OCI-LY3 (cell line): ENCODE results near the gene ARL3.
"Not testable (repeated sequence)": the region's sequence is repeated elsewhere in the genome, so short reads cannot be mapped to it uniquely, and the experiment has no call there.

Source experiments
- H2AFZ ChIP-seq: fragments of 200-600, 300-600 bp; shearing (Covaris generic); 2 replicates; pipeline ENCODE4 v1.6.0; 2014; ENCODE audit warnings: antibody characterized with exemption, low read depth, low read length
- H3K27ac ChIP-seq: fragments of 200-600, 300-600 bp; sonication (generic); 2 replicates; pipeline ENCODE4 v1.5.1; 2014; ENCODE audit warnings: mild to moderate bottlenecking, low read length, moderate library complexity, mixed read lengths
- H3K27me3 ChIP-seq: fragments of 200-600, 300-600 bp; sonication (generic); 2 replicates; pipeline ENCODE4 v1.6.1; 2014; ENCODE audit warnings: low read depth, low read length, mixed read lengths
- H3K36me3 ChIP-seq: fragments of 200-600, 300-600 bp; sonication (generic); replicated peaks from 2 replicates; pipeline ENCODE3; 2014; ENCODE audit warnings: low read depth, low read length, mixed read lengths
- H3K4me1 ChIP-seq: fragments of 300-600, 200-600 bp; sonication (generic); 2 replicates; pipeline ENCODE4 v1.6.1; 2014; ENCODE audit warnings: low read length, mixed read lengths
- H3K4me2 ChIP-seq: fragments of 200-600, 300-600 bp; sonication (generic); 2 replicates; pipeline ENCODE4 v1.6.1; 2014; ENCODE audit warnings: low read length, mixed read lengths
- H3K4me3 ChIP-seq: fragments of 300-600, 200-600 bp; sonication (generic); 2 replicates; pipeline ENCODE4 v1.5.1; 2014; ENCODE audit warnings: antibody characterized with exemption, mild to moderate bottlenecking, low read length, moderate library complexity
- H3K79me2 ChIP-seq: fragments of 300-600, 200-600 bp; shearing (Covaris generic); 2 replicates; pipeline ENCODE4 v1.6.1; 2014; ENCODE audit warnings: mild to moderate bottlenecking, low read length, mixed read lengths
- H3K9ac ChIP-seq: fragments of 300-600, 200-600 bp; shearing (Covaris generic); 2 replicates; pipeline ENCODE4 v1.6.0; 2014; ENCODE audit warnings: mild to moderate bottlenecking, low read length, moderate library complexity
- H3K9me3 ChIP-seq: fragments of 200-600, 300-600 bp; shearing (Covaris generic); 2 replicates; pipeline ENCODE4 v1.6.1; 2014; ENCODE audit warnings: low read length, mixed read lengths; ENCODE audit not compliant: insufficient read depth
- H4K20me1 ChIP-seq: fragments of 200-600, 300-600 bp; sonication (generic); 2 replicates; pipeline ENCODE4 v1.6.1; 2016; ENCODE audit warnings: low read length, mixed read lengths; ENCODE audit not compliant: insufficient read depth
- EZH2phosphoT487 ChIP-seq: fragments of 200-600 bp; shearing (Covaris generic); IDR thresholded peaks from 2 replicates; pipeline ENCODE4 v1.6.1; 2018; ENCODE audit warnings: antibody characterized with exemption, mixed run types, low read depth
- TF ChIP-seq, protein P1 (sequence below): fragments of 200-600, 300-600 bp; sonication (generic); IDR thresholded peaks from 2 replicates; pipeline ENCODE4 v1.5.1; 2014; ENCODE audit warnings: antibody characterized with exemption, low read length, low read depth

The ARL3 gene

DNA sequence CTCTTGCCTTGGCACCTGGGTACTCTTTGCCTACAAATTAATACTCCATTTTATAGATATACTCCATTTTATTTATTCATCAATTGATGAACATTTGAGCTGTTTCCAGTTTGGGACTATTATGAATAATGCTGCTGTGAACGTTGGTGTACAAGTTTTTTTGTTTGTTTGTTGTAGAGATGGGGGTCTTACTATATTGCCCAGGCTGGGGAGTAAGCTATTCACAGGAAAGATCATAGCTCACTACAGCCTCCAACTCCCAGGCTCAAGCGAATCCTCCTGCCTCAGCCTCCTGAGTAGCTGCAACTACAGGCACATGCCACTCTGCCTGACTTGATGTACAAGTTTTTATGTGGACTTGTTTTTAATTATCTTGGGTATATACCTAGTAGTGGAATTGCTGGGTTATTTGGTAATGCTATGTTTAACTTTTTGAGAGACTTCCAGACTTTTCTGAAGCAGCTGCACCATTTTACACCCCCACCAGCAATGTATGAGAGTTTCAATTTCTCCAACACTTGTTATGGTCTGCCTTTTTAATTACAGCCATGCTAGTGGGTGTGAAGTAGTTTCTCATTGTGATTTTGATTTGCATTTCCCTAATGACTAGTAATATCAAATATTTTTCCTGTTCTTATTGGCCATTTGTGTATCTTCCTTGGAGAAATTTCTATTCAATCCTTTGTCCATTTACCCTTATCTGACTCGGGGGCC, 45.5 kb upstream of the ARL3 start:
- Histone ChIP-seq H2AFZ (no peak overlapping the region), H3K4me2 (no peak overlapping the region), H3K4me1 (no peaks in the 10 kb centered on the region; the same call in 1 of the 2 replicates), H3K27ac (no peak overlapping the region), H3K27me3 (no peaks in the 10 kb centered on the region), H3K9me3 (no peaks in the 10 kb centered on the region), H3K79me2 (no peaks in the 10 kb centered on the region), H4K20me1 (no peaks in the 10 kb centered on the region; the same call in 1 of the 2 replicates), H3K4me3 (no peak overlapping the region), H3K36me3 (no peaks in the 10 kb centered on the region), H3K9ac (no peak overlapping the region)
- TF ChIP-seq, protein P1, sequence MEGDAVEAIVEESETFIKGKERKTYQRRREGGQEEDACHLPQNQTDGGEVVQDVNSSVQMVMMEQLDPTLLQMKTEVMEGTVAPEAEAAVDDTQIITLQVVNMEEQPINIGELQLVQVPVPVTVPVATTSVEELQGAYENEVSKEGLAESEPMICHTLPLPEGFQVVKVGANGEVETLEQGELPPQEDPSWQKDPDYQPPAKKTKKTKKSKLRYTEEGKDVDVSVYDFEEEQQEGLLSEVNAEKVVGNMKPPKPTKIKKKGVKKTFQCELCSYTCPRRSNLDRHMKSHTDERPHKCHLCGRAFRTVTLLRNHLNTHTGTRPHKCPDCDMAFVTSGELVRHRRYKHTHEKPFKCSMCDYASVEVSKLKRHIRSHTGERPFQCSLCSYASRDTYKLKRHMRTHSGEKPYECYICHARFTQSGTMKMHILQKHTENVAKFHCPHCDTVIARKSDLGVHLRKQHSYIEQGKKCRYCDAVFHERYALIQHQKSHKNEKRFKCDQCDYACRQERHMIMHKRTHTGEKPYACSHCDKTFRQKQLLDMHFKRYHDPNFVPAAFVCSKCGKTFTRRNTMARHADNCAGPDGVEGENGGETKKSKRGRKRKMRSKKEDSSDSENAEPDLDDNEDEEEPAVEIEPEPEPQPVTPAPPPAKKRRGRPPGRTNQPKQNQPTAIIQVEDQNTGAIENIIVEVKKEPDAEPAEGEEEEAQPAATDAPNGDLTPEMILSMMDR, result no peak
- TF ChIP-seq EZH2phosphoT487, result no peak

DNA sequence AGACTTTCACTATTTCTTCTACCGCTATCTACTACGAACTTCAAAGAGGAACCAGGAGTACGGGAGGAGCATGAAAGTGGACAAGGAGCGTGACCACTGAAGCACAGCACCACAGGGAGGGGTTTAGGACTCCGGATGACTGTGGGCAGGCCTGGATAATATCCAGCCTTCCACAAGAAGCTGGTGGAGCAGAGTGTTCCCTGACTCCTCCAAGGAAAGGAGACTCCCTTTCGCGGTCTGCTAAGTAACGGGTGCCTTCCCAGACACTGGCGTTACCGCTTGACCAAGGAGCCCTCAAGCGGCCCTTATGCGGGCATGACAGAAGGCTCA, 44.7 kb upstream of the ARL3 start:
- not testable (repeated sequence) for H3K4me1 ChIP-seq, H3K4me2 ChIP-seq

DNA sequence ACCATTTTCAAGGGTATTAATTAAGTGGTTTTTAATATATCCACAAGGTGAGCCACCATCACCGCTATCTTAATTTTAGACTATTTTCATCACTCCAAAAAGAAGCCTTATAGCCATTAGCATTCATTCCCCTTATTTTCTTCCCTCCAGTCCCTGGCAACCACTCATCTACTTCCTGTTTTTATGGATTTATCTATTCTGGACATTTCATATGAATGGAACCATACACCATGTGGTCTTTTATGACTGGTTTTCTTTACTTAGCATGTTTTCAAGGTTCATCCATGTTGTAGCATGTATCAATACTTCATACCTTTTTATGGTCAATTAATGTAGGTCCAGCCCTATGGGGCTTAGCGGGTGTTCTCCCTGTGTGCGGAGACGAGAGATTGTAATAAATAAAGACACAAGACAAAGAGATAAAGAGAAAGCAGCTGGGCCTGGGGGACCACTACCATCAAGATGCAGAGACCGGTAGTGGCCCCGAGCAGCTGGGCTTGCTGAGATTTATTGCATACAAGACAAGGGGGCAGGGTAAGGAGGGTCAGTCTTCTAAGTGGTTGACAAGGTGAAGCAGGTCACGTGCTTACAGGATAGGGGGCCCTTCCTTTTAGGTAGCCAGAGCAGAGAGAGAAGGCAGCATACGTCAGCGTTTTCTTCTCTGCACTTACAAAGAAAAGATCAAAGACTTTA, 44.2 kb upstream of the ARL3 start:
- Histone ChIP-seq H3K4me2 (no peak overlapping the region), H3K9me3 (no peaks in the 10 kb centered on the region), H3K4me1 (no peaks in the 10 kb centered on the region; the same call in 1 of the 2 replicates), H3K36me3 (no peaks in the 10 kb centered on the region), H3K4me3 (no peak overlapping the region), H4K20me1 (peaks cover 2% of the 10 kb centered on the region; the same call in 1 of the 2 replicates), H3K79me2 (no peaks in the 10 kb centered on the region), H2AFZ (no peak overlapping the region), H3K27me3 (no peaks in the 10 kb centered on the region), H3K27ac (no peak overlapping the region), H3K9ac (no peak overlapping the region)
- no peak for TF ChIP-seq EZH2phosphoT487
- TF ChIP-seq, protein P1, result no peak

More for the DNA sequence above, 44.7 kb upstream of the ARL3 start:
- H3K9me3 ChIP-seq, H3K4me3 ChIP-seq, H4K20me1 ChIP-seq, H2AFZ ChIP-seq, H3K79me2 ChIP-seq, H3K36me3 ChIP-seq, H3K27ac ChIP-seq, H3K9ac ChIP-seq, H3K27me3 ChIP-seq: not testable (repeated sequence)

DNA sequence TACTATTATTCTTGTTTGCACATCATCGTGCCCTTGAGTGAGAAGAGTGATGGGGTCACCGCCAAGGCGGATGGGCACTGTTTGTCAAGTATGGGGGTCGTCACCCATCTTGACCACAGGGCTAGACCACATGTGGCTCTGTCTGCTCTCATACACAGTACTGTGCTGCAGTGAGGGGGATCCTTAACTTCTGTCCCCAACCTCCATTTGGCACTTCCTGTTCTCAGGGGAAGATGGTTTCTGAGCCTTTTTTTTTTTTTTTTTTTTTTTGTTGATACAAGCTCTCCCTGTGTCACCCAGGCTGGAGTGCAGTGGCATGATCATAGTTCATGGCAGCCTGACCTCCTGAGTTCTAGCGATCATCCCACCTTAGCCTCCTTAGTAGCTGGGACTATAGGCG, 43.1 kb upstream of the ARL3 start:
- TF ChIP-seq, protein P1, result no peak
- no peak for TF ChIP-seq EZH2phosphoT487
- no peaks in the 10 kb centered on the region for H3K36me3 ChIP-seq
- no peak overlapping the region for H3K4me2 ChIP-seq
- no peak overlapping the region for H3K4me3 ChIP-seq
- H3K27ac ChIP-seq, result no peak overlapping the region
- H4K20me1 ChIP-seq, result peaks cover 4% of the 10 kb centered on the region; the same call in 1 of the 2 replicates
- H3K9me3 ChIP-seq, result no peaks in the 10 kb centered on the region
- no peak overlapping the region for H3K9ac ChIP-seq
- no peaks in the 10 kb centered on the region; the same call in 1 of the 2 replicates for H3K4me1 ChIP-seq
- no peaks in the 10 kb centered on the region for H3K79me2 ChIP-seq
- no peak overlapping the region for H2AFZ ChIP-seq
- no peaks in the 10 kb centered on the region for H3K27me3 ChIP-seq
